OCI-LY3 (cell line): ENCODE results near the gene GNAT3.
A peak's percentile ranks its signal among the peaks of the same experiment; 100 is the strongest.

Experiments used
- H2AFZ ChIP-seq: fragments of 200-600, 300-600 bp; shearing (Covaris generic); 2 replicates; pipeline ENCODE4 v1.6.0; 2014; ENCODE audit warnings: antibody characterized with exemption, low read depth, low read length
- H3K27ac ChIP-seq: fragments of 200-600, 300-600 bp; sonication (generic); 2 replicates; pipeline ENCODE4 v1.5.1; 2014; ENCODE audit warnings: mild to moderate bottlenecking, low read length, moderate library complexity, mixed read lengths
- H3K27me3 ChIP-seq: fragments of 200-600, 300-600 bp; sonication (generic); 2 replicates; pipeline ENCODE4 v1.6.1; 2014; ENCODE audit warnings: low read depth, low read length, mixed read lengths
- H3K36me3 ChIP-seq: fragments of 200-600, 300-600 bp; sonication (generic); replicated peaks from 2 replicates; pipeline ENCODE3; 2014; ENCODE audit warnings: low read depth, low read length, mixed read lengths
- H3K4me1 ChIP-seq: fragments of 300-600, 200-600 bp; sonication (generic); 2 replicates; pipeline ENCODE4 v1.6.1; 2014; ENCODE audit warnings: low read length, mixed read lengths
- H3K4me2 ChIP-seq: fragments of 200-600, 300-600 bp; sonication (generic); 2 replicates; pipeline ENCODE4 v1.6.1; 2014; ENCODE audit warnings: low read length, mixed read lengths
- H3K4me3 ChIP-seq: fragments of 300-600, 200-600 bp; sonication (generic); 2 replicates; pipeline ENCODE4 v1.5.1; 2014; ENCODE audit warnings: antibody characterized with exemption, mild to moderate bottlenecking, low read length, moderate library complexity
- H3K79me2 ChIP-seq: fragments of 300-600, 200-600 bp; shearing (Covaris generic); 2 replicates; pipeline ENCODE4 v1.6.1; 2014; ENCODE audit warnings: mild to moderate bottlenecking, low read length, mixed read lengths
- H3K9ac ChIP-seq: fragments of 300-600, 200-600 bp; shearing (Covaris generic); 2 replicates; pipeline ENCODE4 v1.6.0; 2014; ENCODE audit warnings: mild to moderate bottlenecking, low read length, moderate library complexity
- H3K9me3 ChIP-seq: fragments of 200-600, 300-600 bp; shearing (Covaris generic); 2 replicates; pipeline ENCODE4 v1.6.1; 2014; ENCODE audit warnings: low read length, mixed read lengths; ENCODE audit not compliant: insufficient read depth
- H4K20me1 ChIP-seq: fragments of 200-600, 300-600 bp; sonication (generic); 2 replicates; pipeline ENCODE4 v1.6.1; 2016; ENCODE audit warnings: low read length, mixed read lengths; ENCODE audit not compliant: insufficient read depth
- CTCF ChIP-seq: fragments of 200-600, 300-600 bp; sonication (generic); IDR thresholded peaks from 2 replicates; pipeline ENCODE4 v1.5.1; 2014; ENCODE audit warnings: antibody characterized with exemption, low read length, low read depth
- EZH2phosphoT487 ChIP-seq: fragments of 200-600 bp; shearing (Covaris generic); IDR thresholded peaks from 2 replicates; pipeline ENCODE4 v1.6.1; 2018; ENCODE audit warnings: antibody characterized with exemption, mixed run types, low read depth

GNAT3 gene

GRCh38 chr7:80429181-80429580 lies 82.7 kb downstream of the GNAT3 start:
- TF ChIP-seq EZH2phosphoT487 (no peak), CTCF (no peak)
- no peak overlapping the region for H3K9ac ChIP-seq
- no peaks in the 10 kb centered on the region for H3K9me3 ChIP-seq
- H3K27ac ChIP-seq: no peak overlapping the region
- 0 out of 2 replicates have a peak, but pooled peaks cover 4% of the 10 kb centered on the region for H3K4me1 ChIP-seq
- no peaks in the 10 kb centered on the region for H4K20me1 ChIP-seq
- no peak overlapping the region for H3K4me3 ChIP-seq
- H2AFZ ChIP-seq: no peak overlapping the region
- no peak overlapping the region for H3K4me2 ChIP-seq
- no peaks in the 10 kb centered on the region for H3K36me3 ChIP-seq
- no peaks in the 10 kb centered on the region for H3K27me3 ChIP-seq
- H3K79me2 ChIP-seq: no peaks in the 10 kb centered on the region

- H3K79me2 ChIP-seq: no peaks in the 10 kb centered on the region
- H3K4me3 ChIP-seq: peak overlapping the region; percentile 38; the same call in 1 of the 2 replicates
- peak overlapping the region; percentile 70 for H3K4me2 ChIP-seq
- peak overlapping the region; percentile 47; the same call in 1 of the 2 replicates for H2AFZ ChIP-seq
- H3K27me3 ChIP-seq: no peaks in the 10 kb centered on the region
- no peak overlapping the region for H3K9ac ChIP-seq
- H3K4me1 ChIP-seq: 0 out of 2 replicates have a peak, but pooled peaks cover 4% of the 10 kb centered on the region
- no peak overlapping the region for H3K27ac ChIP-seq
- no peaks in the 10 kb centered on the region for H4K20me1 ChIP-seq
- H3K36me3 ChIP-seq: no peaks in the 10 kb centered on the region
- no peak for TF ChIP-seq EZH2phosphoT487
- peak; percentile 89 for TF ChIP-seq CTCF
- H3K9me3 ChIP-seq: no peaks in the 10 kb centered on the region
Observed at GRCh38 chr7:80428161-80429054, 83.5 kb downstream of the GNAT3 start.

DNA sequence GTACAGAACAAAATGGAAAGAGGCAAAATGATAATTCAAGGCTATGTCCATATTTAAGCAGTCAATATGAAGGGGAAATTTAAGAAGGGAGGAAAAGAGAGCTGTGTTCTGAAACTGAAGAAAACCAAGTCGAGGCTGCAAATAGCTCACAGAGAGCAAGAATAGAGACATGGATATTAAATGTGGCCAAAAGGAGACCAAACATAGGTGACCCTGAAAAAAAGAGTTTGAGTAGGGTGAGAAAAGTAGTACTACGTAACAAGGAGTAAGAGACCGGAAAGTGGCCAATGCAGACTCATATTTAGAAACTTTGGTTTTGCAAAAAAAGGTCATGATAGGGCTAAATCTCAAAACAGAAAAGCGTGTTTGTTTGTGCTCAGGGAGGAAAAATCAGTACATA lies 84.6 kb downstream of the GNAT3 start:
- no peaks in the 10 kb centered on the region for H3K9me3 ChIP-seq
- H3K27ac ChIP-seq: no peak overlapping the region
- no peak overlapping the region for H3K4me2 ChIP-seq
- no peak overlapping the region for H3K4me3 ChIP-seq
- no peaks in the 10 kb centered on the region for H3K79me2 ChIP-seq
- H4K20me1 ChIP-seq: no peaks in the 10 kb centered on the region
- no peaks in the 10 kb centered on the region for H3K27me3 ChIP-seq
- H3K36me3 ChIP-seq: no peaks in the 10 kb centered on the region
- H3K4me1 ChIP-seq: 0 out of 2 replicates have a peak, but pooled peaks cover 4% of the 10 kb centered on the region
- TF ChIP-seq CTCF: no peak
- TF ChIP-seq EZH2phosphoT487: no peak
- H2AFZ ChIP-seq: no peak overlapping the region
- H3K9ac ChIP-seq: no peak overlapping the region

DNA sequence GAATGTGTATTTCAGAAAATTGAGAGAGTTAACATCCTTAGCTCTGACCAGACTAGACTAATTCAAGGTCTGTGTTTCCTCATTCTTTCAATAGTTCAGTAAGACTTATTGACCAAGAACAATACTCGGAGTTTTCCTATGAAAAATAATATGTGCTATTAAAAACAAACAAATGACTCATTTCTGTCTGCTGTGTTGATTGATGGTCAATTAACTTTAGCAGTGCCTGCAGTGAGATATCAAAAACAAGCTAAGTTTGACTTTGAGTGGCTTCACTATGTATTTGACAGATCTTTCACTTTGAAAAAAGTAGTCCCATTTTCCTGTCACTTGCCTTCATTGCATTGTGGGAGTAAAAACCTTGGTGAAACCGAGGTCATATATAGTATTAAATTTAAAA lies 91.0 kb downstream of the GNAT3 start:
- Histone ChIP-seq H4K20me1 (no peaks in the 10 kb centered on the region), H3K4me2 (no peak overlapping the region), H3K27me3 (no peaks in the 10 kb centered on the region), H3K36me3 (no peaks in the 10 kb centered on the region), H3K9me3 (no peaks in the 10 kb centered on the region), H3K79me2 (no peaks in the 10 kb centered on the region), H2AFZ (no peak overlapping the region), H3K4me3 (no peak overlapping the region), H3K4me1 (no peaks in the 10 kb centered on the region), H3K27ac (no peak overlapping the region), H3K9ac (no peak overlapping the region)
- TF ChIP-seq CTCF (no peak), EZH2phosphoT487 (no peak)
